GM21737 (cell line): ENCODE measurements around the gene MACROD2.
"Not testable (repeated sequence)": the region's sequence is repeated elsewhere in the genome, so short reads cannot be mapped to it uniquely, and the experiment has no call there.

Experiments used
- ATAC-seq: cut with Tn5 transposase; IDR thresholded peaks from one replicate; pipeline ENCODE4 v1.9.1; 2021; ENCODE audit warnings: mild to moderate bottlenecking, moderate library complexity; ENCODE audit not compliant: unreplicated experiment

The MACROD2 gene

DNA sequence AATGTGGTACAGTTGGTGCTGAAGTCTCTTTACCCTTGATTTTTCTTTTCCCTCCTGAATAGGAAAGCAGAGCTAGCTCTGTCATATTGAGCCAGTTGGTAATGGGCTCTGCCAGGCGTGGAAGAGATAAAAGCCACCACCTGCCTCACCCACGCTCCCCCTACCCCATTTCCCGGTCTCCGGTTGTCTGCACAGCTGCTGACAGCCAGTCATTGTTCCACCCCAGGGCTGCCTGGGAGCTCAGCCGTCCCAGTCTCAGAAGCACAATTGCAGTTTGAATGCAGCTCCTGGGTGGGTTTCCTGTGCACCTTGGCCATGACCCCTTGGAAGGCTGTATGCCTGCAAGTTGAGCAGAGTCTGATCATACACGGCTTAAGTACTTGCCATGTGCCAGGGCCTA is 1017.2 kb downstream of the MACROD2 start:
- ATAC-seq: no peak

DNA sequence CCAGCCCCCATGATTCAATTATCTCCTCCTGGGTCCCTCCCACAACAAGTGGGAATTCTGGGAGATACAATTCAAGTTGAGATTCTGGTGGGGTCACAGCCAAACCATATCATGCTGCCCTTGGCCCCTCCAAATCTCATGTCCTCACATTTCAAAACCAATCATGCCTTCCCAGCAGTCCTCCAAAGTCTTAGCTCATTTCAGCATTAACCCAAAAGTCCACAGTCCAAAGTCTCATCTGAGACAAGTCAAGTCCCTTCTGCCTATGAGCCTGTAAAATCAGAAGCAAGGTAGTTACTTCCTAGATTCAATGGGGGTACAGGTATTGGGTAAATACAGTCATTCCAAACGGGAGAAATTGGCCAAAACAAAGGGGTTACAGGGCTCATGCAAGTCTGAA is 1021.6 kb downstream of the MACROD2 start:
- ATAC-seq: not testable (repeated sequence)

DNA sequence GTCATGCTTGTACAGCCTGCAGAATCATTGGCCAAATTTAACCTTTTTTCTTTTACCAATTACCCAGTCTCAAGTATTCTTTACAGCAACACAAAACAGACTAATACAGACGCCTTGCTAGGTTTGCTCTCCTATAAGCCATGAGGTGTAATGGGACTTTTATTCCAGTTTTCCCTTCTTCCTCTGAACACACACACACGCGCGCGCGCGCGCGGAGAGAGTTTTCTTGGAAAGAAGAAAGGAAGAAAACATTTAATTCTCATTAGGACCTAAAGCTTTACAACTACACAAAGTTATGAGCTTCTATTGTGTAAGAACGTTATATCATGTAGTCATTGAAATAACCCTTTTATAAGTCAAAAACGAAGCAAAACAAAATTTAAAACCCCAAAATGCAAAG is 1023.6 kb downstream of the MACROD2 start:
- ATAC-seq: no peak

DNA sequence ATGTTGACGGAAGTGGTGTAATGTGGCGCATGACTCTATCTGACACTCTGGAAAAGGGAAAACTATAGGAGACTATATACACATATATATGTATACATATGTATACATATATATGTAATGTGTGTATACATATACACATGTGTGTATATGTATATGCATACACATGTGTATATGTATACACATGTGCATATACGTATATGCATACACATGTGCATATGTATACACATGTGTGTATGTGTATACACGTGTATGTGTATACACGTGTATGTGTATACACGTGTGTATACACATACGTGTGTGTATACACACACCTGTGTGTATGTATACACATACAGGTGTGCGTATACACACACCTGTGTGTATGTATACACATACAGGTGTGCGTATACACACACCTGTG is 1025.5 kb downstream of the MACROD2 start:
- ATAC-seq: no peak

DNA sequence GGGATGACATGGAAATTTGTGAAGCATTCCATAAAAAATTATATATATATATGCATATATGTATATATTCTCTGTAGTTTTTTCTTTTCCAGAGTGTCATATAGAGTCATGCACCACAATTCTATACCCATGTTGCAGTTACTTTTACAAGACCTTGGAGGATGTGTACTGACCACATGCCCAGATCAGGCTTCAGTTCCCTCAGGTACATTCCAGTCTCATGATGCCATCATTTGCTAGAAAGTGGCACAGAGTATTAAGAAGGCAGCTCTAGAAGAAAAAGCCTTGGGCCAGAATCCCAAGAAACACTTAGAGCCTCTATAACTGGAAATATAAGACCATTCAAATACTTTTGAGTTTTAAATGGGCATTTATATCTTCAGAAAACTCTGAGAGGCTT is 1027.6 kb downstream of the MACROD2 start:
- ATAC-seq: no peak

DNA sequence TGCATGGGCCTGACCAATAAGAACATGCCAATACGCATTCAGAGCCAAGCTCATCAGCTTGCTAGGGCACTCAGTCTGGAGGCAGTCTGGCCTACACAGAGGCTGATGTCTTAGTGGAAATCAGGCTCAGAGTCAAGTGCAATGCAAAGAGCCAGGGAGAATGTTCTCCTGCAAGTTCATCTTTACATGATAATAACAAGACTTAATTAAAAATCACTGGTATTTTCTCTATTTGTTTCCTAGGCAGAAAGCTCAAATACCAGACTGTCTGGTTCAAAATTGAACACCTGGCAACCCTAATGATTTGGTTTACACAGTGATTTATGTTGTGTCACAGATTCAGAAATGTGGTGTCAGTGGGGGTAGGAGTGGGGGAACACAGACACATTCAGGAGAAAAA is 1031.4 kb downstream of the MACROD2 start:
- ATAC-seq: no peak

DNA sequence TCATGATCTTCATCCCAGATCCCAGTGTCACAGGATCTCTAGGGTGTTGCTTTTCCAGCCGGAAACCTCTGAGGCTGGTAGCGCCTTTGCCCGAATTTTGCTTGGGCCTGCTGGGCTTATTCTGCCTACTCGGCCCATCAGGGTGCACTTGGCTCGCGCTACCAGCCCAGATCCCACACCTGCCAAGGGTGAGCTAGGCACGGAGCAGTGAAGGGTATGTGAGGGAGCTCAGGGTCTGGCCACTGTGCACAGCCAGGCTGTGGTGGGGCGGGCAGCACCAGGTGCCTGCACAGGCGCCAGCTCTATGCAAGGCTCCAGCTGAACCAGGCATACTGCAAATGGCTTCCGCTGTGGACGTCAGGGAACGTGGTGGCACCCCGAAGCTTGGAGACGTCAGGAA is 1035.5 kb downstream of the MACROD2 start:
- ATAC-seq: no peak

DNA sequence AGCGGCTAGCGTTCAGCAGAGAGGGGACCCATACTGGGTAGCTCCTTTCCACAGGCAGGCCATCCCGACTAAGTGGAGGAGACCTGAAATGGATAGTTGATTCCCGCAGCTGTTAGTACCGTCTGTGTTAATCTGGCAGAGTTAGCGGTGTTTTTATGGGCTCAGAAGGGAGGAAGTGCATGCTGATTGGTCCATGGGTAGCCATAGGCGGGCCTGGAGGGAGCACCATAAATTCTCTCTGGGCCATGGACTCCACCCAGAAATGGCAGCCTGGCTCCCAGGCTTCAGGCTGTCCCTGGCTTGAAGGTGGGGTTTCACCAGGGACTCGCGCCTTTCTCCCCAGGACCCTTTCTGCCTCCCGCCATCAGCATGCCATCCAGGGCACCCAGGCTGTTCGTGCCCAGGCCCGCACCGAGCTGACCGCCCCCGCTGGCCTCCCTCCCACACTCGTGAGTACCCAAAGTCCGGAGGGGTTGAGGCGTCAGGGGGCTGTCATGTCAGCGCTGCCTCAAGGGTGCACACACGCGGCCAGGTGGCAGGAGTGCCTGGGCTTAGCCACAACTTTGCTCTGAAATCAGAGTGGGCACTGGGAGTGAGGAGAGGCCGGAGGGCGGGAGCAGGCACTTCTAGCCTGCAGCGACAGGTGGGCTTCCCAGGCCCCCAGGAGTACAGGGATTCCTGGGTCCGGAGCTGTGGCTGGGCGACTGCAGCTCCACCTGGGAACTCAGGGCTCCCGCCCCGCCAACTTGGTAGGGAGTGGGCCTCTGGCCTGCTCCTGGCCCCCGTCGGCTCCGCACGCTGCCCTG is 1036.4 kb downstream of the MACROD2 start:
- ATAC-seq: no peak

DNA sequence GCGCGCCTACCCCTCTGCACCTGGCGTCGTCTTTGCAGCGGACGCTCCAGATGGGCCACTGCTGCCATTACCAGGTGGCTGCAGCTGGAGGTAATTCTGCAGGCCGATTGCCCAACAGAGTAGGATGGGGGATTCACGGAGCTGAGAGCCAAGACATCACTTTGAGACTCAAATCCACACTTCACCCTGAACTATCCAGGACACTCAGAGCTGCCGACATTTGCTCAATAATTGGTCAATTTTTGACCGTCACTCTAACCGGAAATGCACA is 1037.0 kb downstream of the MACROD2 start:
- ATAC-seq: no peak

DNA sequence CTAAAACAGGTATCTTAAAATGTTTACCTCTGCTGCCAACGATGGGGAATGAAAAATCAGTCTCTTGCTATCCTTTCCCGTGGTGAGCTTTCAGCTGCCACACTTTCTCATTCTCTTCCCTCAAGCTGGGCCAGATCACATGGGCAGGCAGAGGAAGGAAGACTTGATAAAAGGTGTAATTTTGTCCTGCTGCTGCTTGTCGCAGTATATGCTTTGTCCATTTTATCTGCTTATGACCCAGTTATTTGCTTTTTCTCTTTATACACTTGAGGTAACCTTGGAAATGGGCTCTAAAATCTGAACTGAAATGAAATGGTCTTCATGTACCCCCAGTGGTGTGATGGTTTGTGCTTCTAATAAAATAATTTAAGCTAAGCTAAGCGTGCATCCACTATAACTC is 1038.0 kb downstream of the MACROD2 start:
- ATAC-seq: no peak

DNA sequence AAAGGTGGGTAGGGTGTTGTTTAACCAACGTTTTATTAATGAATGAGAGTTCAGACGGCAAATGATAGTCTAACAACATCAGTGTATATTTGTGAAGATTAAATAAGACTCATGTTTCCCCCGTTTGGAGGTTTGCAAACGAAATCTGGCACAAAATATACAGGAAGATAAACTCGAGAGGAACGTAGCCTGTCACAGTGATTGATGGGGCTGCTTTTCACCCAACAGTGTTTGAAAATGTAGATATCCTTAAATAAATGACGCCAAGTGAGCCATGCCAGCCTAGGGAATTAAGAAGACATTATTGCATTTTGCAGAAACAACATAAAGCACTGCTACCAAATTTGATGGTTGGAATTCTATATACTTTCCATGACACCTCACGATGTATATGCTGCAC is 1038.6 kb downstream of the MACROD2 start:
- ATAC-seq: no peak

DNA sequence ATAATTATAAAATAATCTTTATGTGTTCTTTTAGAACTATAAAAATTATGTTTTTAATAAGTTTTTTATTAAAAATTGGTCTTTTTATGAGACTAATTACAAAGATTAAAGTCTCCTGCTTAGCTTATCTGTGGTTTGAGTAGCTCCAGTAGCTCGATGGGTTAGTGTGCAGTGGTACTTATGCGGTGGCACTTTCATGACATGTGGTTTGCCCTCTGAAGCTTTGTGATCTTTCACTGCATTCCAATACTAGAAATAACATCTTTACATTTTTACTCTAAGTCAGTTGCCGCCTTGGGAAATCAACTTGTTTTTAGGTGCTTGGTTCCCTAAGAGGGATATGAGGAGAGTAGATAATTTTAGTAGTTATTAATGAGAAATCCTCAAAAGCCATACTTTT is 1041.6 kb downstream of the MACROD2 start:
- ATAC-seq: no peak

DNA sequence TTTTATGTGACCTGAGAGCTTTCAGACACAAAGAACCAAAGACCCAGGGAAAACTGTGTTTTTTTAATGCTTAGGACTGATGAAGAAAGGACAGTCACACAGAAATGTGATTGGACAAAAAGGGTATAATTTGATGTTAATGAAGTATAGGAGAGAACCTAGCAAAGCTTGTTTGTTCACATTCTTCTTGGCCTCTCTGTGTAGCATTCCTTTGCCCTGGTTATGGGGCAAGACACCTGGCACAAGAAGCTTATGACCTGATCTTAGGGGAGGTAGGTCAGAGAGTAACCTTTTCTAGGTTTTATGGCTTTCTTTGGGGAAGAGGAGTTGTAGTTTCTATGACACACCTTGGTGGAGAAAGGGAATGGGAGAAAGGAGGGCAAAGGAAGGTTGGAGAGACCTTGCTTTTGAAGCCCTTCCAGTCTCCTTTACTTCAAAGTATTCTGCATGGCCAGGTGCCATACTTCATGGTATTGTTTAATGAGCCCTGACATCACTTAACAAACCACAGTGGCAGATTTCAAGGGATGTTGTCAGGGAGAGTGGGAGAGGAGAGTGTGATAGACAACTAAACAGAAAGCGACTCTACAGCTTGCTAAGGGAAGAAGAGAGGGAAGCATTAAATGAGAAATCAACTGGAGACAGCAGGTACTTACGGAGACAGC is 1043.9 kb downstream of the MACROD2 start:
- ATAC-seq: no peak

DNA sequence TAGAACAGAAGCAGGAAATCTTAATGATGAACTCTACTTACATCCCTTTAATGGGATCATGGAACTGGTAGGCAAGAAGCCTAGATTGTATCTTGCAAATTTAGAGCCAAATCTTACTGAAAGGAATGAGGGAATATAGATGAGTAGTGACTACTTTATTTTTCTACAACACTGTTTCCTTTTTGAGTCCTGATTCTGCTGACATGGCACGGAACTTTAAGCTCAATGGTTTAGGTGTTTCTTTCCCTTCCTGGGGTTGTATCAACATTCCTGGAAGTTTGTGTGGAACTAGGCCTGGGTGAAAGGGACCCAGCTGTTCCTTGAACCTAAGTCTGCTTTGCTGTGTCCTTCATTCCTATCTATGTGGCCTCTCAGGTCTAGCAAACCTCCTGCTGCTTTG is 1047.4 kb downstream of the MACROD2 start:
- no peak for ATAC-seq

DNA sequence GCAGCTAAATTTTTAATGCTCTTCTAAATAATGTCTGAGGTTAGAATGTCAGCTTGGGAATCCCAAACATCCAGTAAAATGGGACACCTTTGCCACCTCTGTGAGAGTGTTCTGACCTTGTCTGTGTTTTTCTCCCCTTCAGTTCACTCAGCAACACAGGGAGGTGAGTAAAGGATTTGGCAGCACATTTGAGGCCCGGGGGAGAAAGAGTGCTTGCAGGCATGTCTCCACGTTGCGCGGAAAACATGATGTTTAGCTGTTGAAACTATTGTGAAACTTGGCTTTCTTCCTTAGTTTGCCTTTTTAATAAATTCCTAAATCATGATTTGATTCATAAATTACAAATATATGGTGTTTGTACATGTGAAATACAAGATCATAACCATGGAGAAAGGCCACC is 1049.9 kb downstream of the MACROD2 start:
- ATAC-seq: no peak

DNA sequence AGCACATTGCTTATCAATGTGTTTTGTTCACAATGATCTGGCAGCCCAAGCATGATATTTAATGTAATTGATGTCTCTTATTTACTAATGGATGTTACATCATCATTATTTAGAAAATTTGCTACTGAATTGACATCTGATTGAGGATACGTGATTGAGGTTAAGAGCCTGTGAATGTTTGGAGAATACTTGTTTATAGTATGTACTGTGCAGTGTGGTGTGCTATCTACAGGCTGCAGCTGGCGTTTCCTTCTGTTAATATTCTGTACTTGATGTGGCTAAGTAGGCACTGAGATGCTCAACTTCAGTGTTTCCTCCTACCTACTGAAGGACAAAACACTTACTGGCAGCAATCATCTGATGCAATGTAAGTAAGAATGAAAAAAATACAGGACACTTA is 1051.7 kb downstream of the MACROD2 start:
- no peak for ATAC-seq

DNA sequence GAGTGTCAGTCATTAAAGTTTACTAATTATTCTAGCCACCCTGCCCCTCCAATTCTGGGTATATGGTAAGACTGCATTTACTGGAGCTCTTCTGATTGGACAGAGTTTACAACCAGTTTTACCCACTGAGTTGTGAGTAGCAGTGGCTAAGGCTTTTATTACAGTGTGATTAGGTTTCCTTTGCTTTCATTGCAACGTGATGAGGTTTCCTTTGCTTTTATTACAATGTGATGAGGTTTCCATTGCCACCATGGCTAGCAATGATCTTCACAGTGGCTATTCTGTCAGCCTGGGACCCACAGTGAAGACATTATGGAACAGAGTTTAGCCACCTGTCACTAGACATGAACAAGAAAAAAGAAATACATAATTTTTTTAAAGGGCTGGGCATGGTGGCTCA is 1052.3 kb downstream of the MACROD2 start:
- no peak for ATAC-seq

DNA sequence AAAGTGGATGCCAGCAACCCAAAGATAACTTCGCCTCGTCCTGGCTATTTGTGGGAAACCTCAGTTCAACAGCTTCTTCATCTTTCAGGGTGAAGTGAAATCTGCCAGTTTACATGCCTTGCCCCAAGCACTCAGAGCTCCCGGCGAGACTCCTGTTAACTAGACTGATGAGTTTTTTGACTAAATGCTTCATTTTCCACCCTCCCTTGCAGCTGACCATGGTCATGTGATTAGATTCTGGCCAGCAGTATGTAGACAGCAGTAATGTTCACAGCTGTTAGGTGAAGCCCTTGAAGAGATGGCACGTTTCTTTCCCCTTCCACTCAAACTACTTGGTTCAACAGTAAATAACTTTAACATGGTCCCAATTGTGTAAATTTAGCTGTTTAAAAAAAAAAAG is 1060.9 kb downstream of the MACROD2 start:
- no peak for ATAC-seq

DNA sequence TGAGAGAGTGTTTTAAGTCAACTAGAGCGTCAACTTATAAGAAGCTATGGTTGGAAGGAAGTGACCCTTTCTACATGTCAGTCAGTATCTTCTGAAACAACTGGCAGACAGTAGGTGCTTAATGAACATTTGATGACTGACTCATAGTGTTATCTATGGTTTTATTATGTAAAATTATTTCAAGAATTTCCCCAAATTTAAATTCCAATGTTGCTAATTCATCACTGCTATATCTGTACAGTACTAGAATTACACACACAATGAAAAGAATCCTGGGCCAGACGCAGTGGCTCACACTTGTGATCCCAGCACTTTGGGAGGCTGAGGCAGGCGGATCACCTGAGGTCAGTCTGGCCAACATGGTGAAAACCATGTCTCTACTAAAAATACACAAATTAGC is 1063.5 kb downstream of the MACROD2 start:
- ATAC-seq: no peak

DNA sequence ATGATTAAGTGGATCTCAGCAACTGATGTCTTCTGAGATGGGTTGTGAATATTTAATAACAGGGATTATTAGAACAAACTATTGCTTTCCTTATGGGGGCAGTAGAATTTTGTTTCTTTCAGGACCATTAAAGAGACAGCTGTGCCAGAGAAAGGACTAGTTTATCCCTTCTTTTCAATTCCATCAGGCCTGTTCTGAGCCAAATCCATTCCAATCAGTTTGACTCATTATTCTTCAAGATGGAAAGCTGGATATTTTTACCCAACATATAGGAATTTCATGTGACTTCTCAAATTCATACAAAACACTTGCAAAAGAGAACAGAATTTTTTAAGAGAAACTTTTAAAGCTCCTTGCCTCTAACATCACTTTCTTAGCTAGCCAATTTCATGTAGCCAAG is 1064.1 kb downstream of the MACROD2 start:
- no peak for ATAC-seq

DNA sequence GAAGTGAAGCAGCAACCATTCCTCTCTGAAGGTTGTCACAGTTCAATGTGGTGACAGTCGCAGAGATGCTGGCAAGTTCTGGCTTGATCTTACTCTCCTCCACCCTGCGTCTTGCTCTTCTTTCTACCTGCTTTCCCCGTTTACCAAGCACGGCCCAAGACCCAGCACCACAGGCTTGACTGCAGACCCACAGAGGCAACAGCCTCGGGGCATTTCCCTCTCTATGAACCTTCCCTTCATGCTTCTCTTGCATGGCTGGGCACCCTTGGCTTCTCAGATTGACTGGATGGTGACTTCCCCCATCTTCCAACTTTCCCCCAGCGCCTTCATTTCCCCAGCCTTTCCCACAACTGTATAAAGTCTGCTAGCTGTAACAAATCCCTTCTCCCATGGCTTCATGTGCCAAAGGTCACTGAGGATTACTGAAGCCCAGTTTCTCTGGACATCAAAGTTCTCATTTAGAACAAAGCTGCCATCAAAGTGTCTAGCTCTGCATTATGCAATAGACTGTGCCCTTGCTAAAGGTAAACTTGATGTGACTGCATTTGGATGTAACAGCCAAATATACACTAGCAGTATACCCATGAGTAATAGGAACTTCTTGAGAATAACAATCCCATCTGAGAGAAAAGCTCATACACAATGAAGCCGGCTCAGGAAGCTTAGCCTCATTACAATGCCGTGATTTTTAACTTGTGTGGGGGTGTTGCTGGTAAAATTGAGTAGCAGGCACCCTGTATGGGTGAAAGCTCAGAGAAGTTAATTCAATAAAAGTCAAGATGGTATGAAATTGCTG is 1065.1 kb downstream of the MACROD2 start:
- ATAC-seq: no peak

DNA sequence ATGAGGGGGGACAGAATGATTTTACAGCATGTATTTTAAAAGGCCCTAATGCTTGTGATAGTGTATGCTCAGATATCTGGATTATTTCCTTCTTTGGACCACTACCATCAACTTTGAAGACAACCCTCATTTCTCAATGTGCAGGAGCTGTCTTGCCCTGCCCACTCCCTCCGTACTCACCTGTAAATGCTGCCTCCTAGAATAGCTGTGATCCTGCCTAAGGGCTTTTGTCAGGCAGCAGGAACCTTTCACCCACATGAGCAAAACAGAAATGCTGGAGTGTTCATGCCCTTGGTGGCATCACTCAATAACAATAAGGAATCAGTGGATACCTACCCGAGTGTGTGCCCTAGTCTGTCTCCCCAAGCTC is 1065.7 kb downstream of the MACROD2 start:
- ATAC-seq: no peak
